Measurements from ENCODE around the gene STX10. TPM values are rescaled to one million over a fixed set of nuclear protein-coding genes. Genes with fewer than 3 reads are reported as not detected.
"Not testable (repeated sequence)": the region's sequence is repeated elsewhere in the genome, so short reads cannot be mapped to it uniquely, and the experiment has no call there.

Gene STX10
- total RNA-seq, 3 donors from 2014 or later, result 48.2 to 59.7 (median 49.3) TPM

GRCh38 chr19:13173139-13173737 is 23.1 kb upstream of the STX10 start:
- ATAC-seq (no peak), DNase-seq (no peak)
- Histone ChIP-seq H3K4me3 (no peak overlapping the region), H3K4me1 (ENCODE audit: low read depth) (peaks cover 28% of the 10 kb centered on the region), H3K36me3 (ENCODE audit: low read depth) (no peaks in the 10 kb centered on the region), H3K9me3 (no peaks in the 10 kb centered on the region)
- intact Hi-C loops (cut with DNase I, micrococcal nuclease), result no loop called here
- TF ChIP-seq CTCF (IDR thresholded peaks at IDR 0.05), result no peak

- DNase-seq (peak; percentile 83 to 90 (median 84)), ATAC-seq (peak; percentile 15)
- H3K36me3 ChIP-seq (ENCODE audit: low read depth), result no peaks in the 10 kb centered on the region
- H3K9me3 ChIP-seq, result no peaks in the 10 kb centered on the region
- peaks cover 30% of the 10 kb centered on the region for H3K4me1 ChIP-seq (ENCODE audit: low read depth)
- intact Hi-C loops (cut with DNase I, micrococcal nuclease), result no loop called here
- H3K4me3 ChIP-seq, result no peak overlapping the region
- TF ChIP-seq CTCF (IDR thresholded peaks at IDR 0.05), result no peak
Measured at GRCh38 chr19:13172346-13173138, 22.4 kb upstream of the STX10 start.

GRCh38 chr19:13171146-13171545 is 21.0 kb upstream of the STX10 start:
- Histone ChIP-seq H3K4me1 (ENCODE audit: low read depth) (peaks cover 40% of the 10 kb centered on the region), H3K9me3 (no peaks in the 10 kb centered on the region), H3K4me3 (no peak overlapping the region), H3K36me3 (ENCODE audit: low read depth) (no peaks in the 10 kb centered on the region)
- DNase-seq, result peak in 1 of 3 donors; percentile 46
- ATAC-seq, result no peak
- TF ChIP-seq CTCF (IDR thresholded peaks at IDR 0.05), result no peak
- intact Hi-C loops (cut with DNase I, micrococcal nuclease), result no loop called here

GRCh38 chr19:13169769-13170168 is 19.6 kb upstream of the STX10 start:
- intact Hi-C loops (cut with DNase I, micrococcal nuclease), result no loop called here
- DNase-seq, result peak; percentile 52 to 70 (median 65)
- Histone ChIP-seq H3K9me3 (no peaks in the 10 kb centered on the region), H3K4me3 (no peak overlapping the region), H3K4me1 (ENCODE audit: low read depth) (peaks cover 52% of the 10 kb centered on the region), H3K36me3 (ENCODE audit: low read depth) (no peaks in the 10 kb centered on the region)
- ATAC-seq, result peak; percentile 34
- TF ChIP-seq CTCF (IDR thresholded peaks at IDR 0.05), result no peak

GRCh38 chr19:13166151-13166550 is 16.0 kb upstream of the STX10 start:
- peaks cover 62% of the 10 kb centered on the region for H3K4me1 ChIP-seq (ENCODE audit: low read depth)
- intact Hi-C loops (cut with DNase I, micrococcal nuclease); H3K4me3 ChIP-seq; ATAC-seq; H3K9me3 ChIP-seq; DNase-seq; H3K36me3 ChIP-seq (ENCODE audit: low read depth): not testable (repeated sequence)

All from mucosa of descending colon (tissue), 3 donors.